ENCODE results near the gene TNFAIP8. TPM values are rescaled to one million over a fixed set of nuclear protein-coding genes. Genes with fewer than 3 reads are reported as not detected.

Gene TNFAIP8
- polyA plus RNA-seq, 1 experiment: 11.3 TPM

Small RNA genes within 50 kb of the gene (small RNA-seq; reads per million reads assigned to genes)
- gene RN7SL174P (ENCODE audit: insufficient read length, low read depth, low replicate concordance): not detected
- not detected for gene RNA5SP190 (ENCODE audit: insufficient read length, low read depth, low replicate concordance)

Other genes with a start within 250 kb of the TNFAIP8 start
- 77.2 and 107 TPM in 2 replicates for gene HSD17B4, start 96.5 kb downstream of the TNFAIP8 start, polyA plus RNA-seq (2011; rRNA removed)